Naive thymus-derived CD4-positive, alpha-beta T cell (primary cell): ENCODE results near the gene CDK11A. TPM values are rescaled to one million over a fixed set of nuclear protein-coding genes. Genes with fewer than 3 reads are reported as not detected.
"Not testable (repeated sequence)": the region's sequence is repeated elsewhere in the genome, so short reads cannot be mapped to it uniquely, and the experiment has no call there.

Source experiments
- ATAC-seq: fragments of 150-1000 bp; cut with Tn5 transposase; 2 replicates; pipeline ENCODE4 v1.10.0; 2021; ENCODE audit warnings: mild to moderate bottlenecking, moderate library complexity
- CTCF ChIA-PET: fragments of 350-600 bp; sonication (Branson Sonifier 250); formaldehyde crosslinking; loops from one replicate; lab custom pipeline; 2021; ENCODE audit warnings: antibody characterized with exemption; lab: Charles Lee
- POLR2A ChIA-PET: fragments of 350-600 bp; sonication (Branson Sonifier 250); formaldehyde crosslinking; loops from one replicate; lab custom pipeline; 2021; ENCODE audit warnings: antibody characterized with exemption, inconsistent platforms; lab: Charles Lee
- DNase-seq, 9 donors: peaks; one replicate each; pipeline versions ENCODE4 v3.0.0 to v3.0.0-alpha.2; 2020 to 2022; ENCODE audit warnings: mixed read lengths in 1 of 9
- H3K27ac ChIP-seq: one replicate; pipeline ENCODE4 v1.7.0; 2013; ENCODE audit warnings: mild to moderate bottlenecking, low read depth, low read length, moderate library complexity
- H3K27me3 ChIP-seq, 2 donors: one replicate each; pipeline ENCODE4 v1.7.0; 2013; ENCODE audit warnings: low read length in 2 of 2, mild to moderate bottlenecking in 2 of 2, moderate library complexity in 2 of 2; ENCODE audit not compliant: control insufficient read depth in 2 of 2, insufficient read depth in 2 of 2
- H3K36me3 ChIP-seq, 3 experiments: 1 replicate in 2 of 3; 2 replicates in 1 of 3; pipeline ENCODE4 v1.7.0; 2013; ENCODE audit warnings: low read length in 3 of 3, mild to moderate bottlenecking in 3 of 3, moderate library complexity in 1 of 3; ENCODE audit not compliant: insufficient read depth in 3 of 3, control insufficient read depth in 2 of 3
- H3K4me1 ChIP-seq, 2 donors: one replicate each; pipeline ENCODE4 v1.7.0; 2013; ENCODE audit warnings: low read length in 2 of 2, mild to moderate bottlenecking in 2 of 2, moderate library complexity in 1 of 2; ENCODE audit not compliant: control insufficient read depth in 2 of 2, insufficient read depth in 2 of 2
- H3K4me3 ChIP-seq: 2 replicates; pipeline ENCODE4 v1.7.0; 2013; ENCODE audit warnings: mild to moderate bottlenecking, low read length
- H3K9me3 ChIP-seq, 3 experiments: 1 replicate in 2 of 3; 2 replicates in 1 of 3; pipeline ENCODE4 v1.7.0; 2013; ENCODE audit warnings: low read length in 3 of 3; ENCODE audit not compliant: control insufficient read depth in 2 of 3
- H3K27ac Mint-ChIP-seq, 9 donors: one replicate each; pipeline ENCODE4 v1.8.0; 2020 to 2022; ENCODE audit warnings: mixed read lengths in 9 of 9, mild to moderate bottlenecking in 8 of 9, moderate library complexity in 5 of 9, inconsistent platforms in 2 of 9
- H3K27me3 Mint-ChIP-seq, 5 donors: one replicate each; pipeline ENCODE4 v1.8.0; 2021 to 2022; ENCODE audit warnings: mixed read lengths in 5 of 5, mild to moderate bottlenecking in 1 of 5
- H3K36me3 Mint-ChIP-seq, 5 donors: one replicate each; pipeline ENCODE4 v1.8.0; 2020 to 2022; ENCODE audit warnings: mixed read lengths in 5 of 5, mild to moderate bottlenecking in 3 of 5, inconsistent platforms in 1 of 5
- H3K4me1 Mint-ChIP-seq, 7 donors: one replicate each; pipeline ENCODE4 v1.8.0; 2020 to 2022; ENCODE audit warnings: mixed read lengths in 7 of 7, mild to moderate bottlenecking in 3 of 7, inconsistent platforms in 1 of 7
- H3K4me3 Mint-ChIP-seq, 10 donors: one replicate each; pipeline ENCODE4 v1.8.0; 2020 to 2022; ENCODE audit warnings: mild to moderate bottlenecking in 10 of 10, mixed read lengths in 10 of 10, moderate library complexity in 6 of 10, inconsistent platforms in 2 of 10
- H3K9me3 Mint-ChIP-seq, 11 donors: one replicate each; pipeline ENCODE4 v1.8.0; 2020 to 2022; ENCODE audit warnings: mixed read lengths in 11 of 11, mild to moderate bottlenecking in 4 of 11, inconsistent platforms in 1 of 11, moderate library complexity in 1 of 11
- intact Hi-C, 2 donors: fragments of 100-400 bp; cut with micrococcal nuclease; formaldehyde crosslinking; loops; one replicate each; pipeline ENCODE4 v1.15.1; 2023
- polyA plus RNA-seq, 2 donors: library from polyadenylated mRNA; unstranded; fragments of 300-500 nt; fragmentation: Illumina TruSeq; gene quantifications; one replicate each; pipeline ENCODE4 v1.2.3, GENCODE V29; 2021
- total RNA-seq, 6 experiments: library from RNA in 5 of 6; stranded (reverse) in 5 of 6; gene quantifications; 1 replicate in 5 of 6; 2 replicates in 1 of 6; pipeline ENCODE4 v1.2.3 and lab custom pipeline; 2021 to 2026

CDK11A gene
- total and polyA plus RNA-seq, 7 experiments from 2014 or later = 9.8 to 218 (median 139) TPM

- H3K9me3 Mint-ChIP-seq, H3K4me1 ChIP-seq, H3K27me3 Mint-ChIP-seq, CTCF ChIA-PET, H3K9me3 ChIP-seq, H3K36me3 Mint-ChIP-seq, H3K27me3 ChIP-seq: not testable (repeated sequence)
- H3K4me1 Mint-ChIP-seq = peaks cover 5 to 12% (median 8%) of the 10 kb centered on the region in 7 donors
- Histone ChIP-seq H3K4me3 (peak within 1 kb of the TSS; percentile 53), H3K36me3 (peaks cover 11 to 27% (median 13%) of the 10 kb centered on the region in 3 experiments), H3K27ac (peak within 1 kb of the TSS; percentile 78)
- ATAC-seq (peak; percentile 96), DNase-seq (peak; percentile 89 to 99 (median 96))
- intact Hi-C loops = loop anchor here (1.0 to 5.0 kb wide), 6 partner anchors 20 to 188 kb away; partner anchors contain the start of genes MIB2 (in 2 of the 2), ATAD3B (in 1 of the 2), CDK11A (in 1 of the 2) and SSU72 (in 1 of the 2)
- peak within 1 kb of the TSS; percentile 96 to 100 (median 100) for H3K27ac Mint-ChIP-seq
- peak within 1 kb of the TSS; percentile 87 to 97 (median 95) for H3K4me3 Mint-ChIP-seq
- POLR2A ChIA-PET = interaction anchor here (0.5 to 0.8 kb wide), 2 partner anchors 19 to 44 kb away, joined by 3 read pairs; no protein-coding TSS in a partner anchor
Measured at GRCh38 chr1:1658583-1659549, 65.3 kb downstream of the CDK11A start, which contains the start of gene CDK11B. CDK11B (minus strand) TSS chr1:1659004; CDS start chr1:1657485, 1,519 bp downstream.

Other genes starting within 250 kb of the CDK11A start
- 10 to 100 TPM; 21.0 to 41.3 (median 22.9) TPM for gene ATAD3A, start 212.2 kb downstream of the CDK11A start, total RNA-seq
- 10 to 100 TPM in 1 of 2 donors, 1 to 10 TPM in 1; 5.4 to 11.6 TPM for gene ATAD3A, start 212.2 kb downstream of the CDK11A start, polyA plus RNA-seq
- gene TMEM240, start 183.7 kb downstream of the CDK11A start, total RNA-seq = 1 to 10 TPM in 3 of 5 experiments, under 1 TPM in 1, not detected in 1; 0.66 to 2.8 (median 1.7) TPM
- gene TMEM240, start 183.7 kb downstream of the CDK11A start, polyA plus RNA-seq = under 1 TPM in 1 of 2 donors, not detected in 1; 0.84 TPM
- gene SSU72, start 149.5 kb downstream of the CDK11A start, total RNA-seq = 100 to 1,000 TPM; 121 to 148 (median 137) TPM
- 100 to 1,000 TPM; 211 to 267 TPM for gene SSU72, start 149.5 kb downstream of the CDK11A start, polyA plus RNA-seq
- gene FNDC10, start 124.2 kb downstream of the CDK11A start, total RNA-seq = 10 to 100 TPM in 1 of 5 experiments, 1 to 10 TPM in 4; 3.2 to 10.7 (median 4.0) TPM
- gene FNDC10, start 124.2 kb downstream of the CDK11A start, polyA plus RNA-seq = 1 to 10 TPM; 1.3 to 1.6 TPM
- 100 to 1,000 TPM in 2 of 5 experiments, 10 to 100 TPM in 3; 45.6 to 129 (median 65.7) TPM for gene MIB2, start 108.9 kb downstream of the CDK11A start, total RNA-seq
- gene MIB2, start 108.9 kb downstream of the CDK11A start, polyA plus RNA-seq = 10 to 100 TPM; 23.4 to 36.7 TPM
- gene MMP23B, start 92.2 kb downstream of the CDK11A start, total RNA-seq = 10 to 100 TPM in 1 of 5 experiments, 1 to 10 TPM in 4; 2.7 to 12.8 (median 4.2) TPM
- gene MMP23B, start 92.2 kb downstream of the CDK11A start, polyA plus RNA-seq = not detected
- gene CDK11B, start 65.4 kb downstream of the CDK11A start, total RNA-seq = 10 to 100 TPM; 32.3 to 45.4 (median 41.9) TPM
- gene CDK11B, start 65.4 kb downstream of the CDK11A start, polyA plus RNA-seq = 10 to 100 TPM; 11.8 to 16.5 TPM
- gene SLC35E2B, start 31.6 kb downstream of the CDK11A start, total RNA-seq = 100 to 1,000 TPM in 2 of 5 experiments, 10 to 100 TPM in 3; 69.9 to 138 (median 76.7) TPM
- gene SLC35E2B, start 31.6 kb downstream of the CDK11A start, polyA plus RNA-seq = 10 to 100 TPM; 45.4 to 66.3 TPM
- gene NADK, start 54.1 kb upstream of the CDK11A start, total RNA-seq = 100 to 1,000 TPM in 1 of 5 experiments, 10 to 100 TPM in 4; 45.2 to 115 (median 50.3) TPM
- gene NADK, start 54.1 kb upstream of the CDK11A start, polyA plus RNA-seq = 10 to 100 TPM; 14.7 to 24.0 TPM
- 100 to 1,000 TPM; 170 to 358 (median 246) TPM for gene GNB1, start 166.7 kb upstream of the CDK11A start, total RNA-seq
- gene GNB1, start 166.7 kb upstream of the CDK11A start, polyA plus RNA-seq = 10 to 100 TPM; 48.1 to 62.3 TPM
- gene CALML6, start 190.9 kb upstream of the CDK11A start, total RNA-seq = 1 to 10 TPM in 3 of 5 experiments, under 1 TPM in 1, not detected in 1; 0.94 to 2.5 (median 1.4) TPM
- gene CALML6, start 190.9 kb upstream of the CDK11A start, polyA plus RNA-seq = not detected
- 1 to 10 TPM in 1 of 5 experiments, not detected in 4; 1.1 TPM for gene TMEM52, start 194.9 kb upstream of the CDK11A start, total RNA-seq
- gene TMEM52, start 194.9 kb upstream of the CDK11A start, polyA plus RNA-seq = under 1 TPM in 1 of 2 donors, not detected in 1; 0.45 TPM